DOHH2 (cell line): ENCODE measurements around the gene GNLY.

Source experiments
- H3F3A ChIP-seq: fragments of 200-600 bp; sonication (generic), shearing (Covaris generic); 2 replicates; pipeline ENCODE4 v1.6.0; 2016; ENCODE audit warnings: antibody characterized with exemption, mild to moderate bottlenecking; ENCODE audit not compliant: control insufficient read depth, insufficient read depth
- H3K27ac ChIP-seq: fragments of 200-600 bp; sonication (generic); 2 replicates; pipeline ENCODE4 v1.5.1; 2014; ENCODE audit warnings: low read depth, mild to moderate bottlenecking, low read length, moderate library complexity
- H3K27me3 ChIP-seq: fragments of 200-600 bp; sonication (generic); 2 replicates; pipeline ENCODE4 v1.6.1; 2014; ENCODE audit warnings: mild to moderate bottlenecking, low read length, mixed read lengths; ENCODE audit not compliant: control insufficient read depth
- H3K36me3 ChIP-seq: fragments of 200-600 bp; sonication (generic); 2 replicates; pipeline ENCODE4 v1.6.1; 2014; ENCODE audit warnings: mild to moderate bottlenecking, low read length, moderate library complexity, mixed read lengths; ENCODE audit not compliant: control insufficient read depth
- H3K4me1 ChIP-seq: fragments of 200-600 bp; sonication (generic); 2 replicates; pipeline ENCODE4 v1.6.1; 2014; ENCODE audit warnings: mild to moderate bottlenecking, low read length, mixed read lengths; ENCODE audit not compliant: control insufficient read depth
- H3K4me2 ChIP-seq: fragments of 200-600 bp; sonication (generic); 2 replicates; pipeline ENCODE4 v1.6.0; 2014; ENCODE audit warnings: mild to moderate bottlenecking, low read length, moderate library complexity
- H3K4me3 ChIP-seq: fragments of 200-600 bp; sonication (generic); 2 replicates; pipeline ENCODE4 v1.5.1; 2014; ENCODE audit warnings: mild to moderate bottlenecking, low read length, mixed read lengths
- H3K79me2 ChIP-seq: fragments of 200-600 bp; sonication (generic); 2 replicates; pipeline ENCODE4 v1.6.1; 2014; ENCODE audit warnings: mild to moderate bottlenecking, low read length, mixed read lengths; ENCODE audit not compliant: control insufficient read depth
- H3K9me2 ChIP-seq: fragments of 200-600 bp; sonication (generic); replicated peaks from 2 replicates; pipeline ENCODE4 v1.6.1; 2014; ENCODE audit warnings: mild to moderate bottlenecking, low read length, mixed read lengths; ENCODE audit not compliant: control insufficient read depth
- H3K9me3 ChIP-seq: fragments of 200-600 bp; sonication (generic); 2 replicates; pipeline ENCODE4 v1.6.1; 2014; ENCODE audit warnings: antibody characterized with exemption, low read length, mixed read lengths; ENCODE audit not compliant: control insufficient read depth, insufficient read depth
- H4K20me1 ChIP-seq: fragments of 200-600 bp; sonication (generic); 2 replicates; pipeline ENCODE4 v1.6.0; 2014; ENCODE audit warnings: low read depth, mild to moderate bottlenecking, antibody characterized with exemption, low read length, moderate library complexity; ENCODE audit not compliant: control insufficient read depth, insufficient read depth
- CTCF ChIP-seq: fragments of 200-600 bp; sonication (generic); IDR thresholded peaks from one replicate; pipeline ENCODE4 v1.5.1; 2014; ENCODE audit warnings: antibody characterized with exemption, mild to moderate bottlenecking, low read depth, low read length; ENCODE audit not compliant: poor library complexity, severe bottlenecking
- EZH2phosphoT487 ChIP-seq: fragments of 200-600 bp; sonication (generic); IDR thresholded peaks from 2 replicates; pipeline ENCODE4 v1.6.1; 2017; ENCODE audit warnings: borderline replicate concordance, mild to moderate bottlenecking, antibody characterized with exemption, low read length, moderate library complexity, mixed read lengths

The GNLY gene

GRCh38 chr2:85711578-85712060 lies 17.5 kb downstream of the GNLY start:
- Histone ChIP-seq H3K9me3 (no peaks in the 10 kb centered on the region), H3K27ac (no peak overlapping the region), H3F3A (no peaks in the 10 kb centered on the region), H3K4me1 (no peaks in the 10 kb centered on the region), H4K20me1 (no peaks in the 10 kb centered on the region), H3K4me2 (no peak overlapping the region), H3K36me3 (no peaks in the 10 kb centered on the region), H3K4me3 (no peak overlapping the region), H3K79me2 (no peaks in the 10 kb centered on the region), H3K27me3 (peaks cover 32% of the 10 kb centered on the region), H3K9me2 (no peaks in the 10 kb centered on the region)
- TF ChIP-seq CTCF (no peak), EZH2phosphoT487 (no peak)

GRCh38 chr2:85712336-85712735 lies 18.2 kb downstream of the GNLY start:
- Histone ChIP-seq H3K9me3 (no peaks in the 10 kb centered on the region), H3F3A (no peaks in the 10 kb centered on the region), H3K27me3 (peaks cover 31% of the 10 kb centered on the region), H3K27ac (no peak overlapping the region), H4K20me1 (no peaks in the 10 kb centered on the region), H3K4me2 (no peak overlapping the region), H3K79me2 (no peaks in the 10 kb centered on the region), H3K36me3 (no peaks in the 10 kb centered on the region), H3K4me1 (no peaks in the 10 kb centered on the region), H3K9me2 (no peaks in the 10 kb centered on the region), H3K4me3 (no peak overlapping the region)
- TF ChIP-seq EZH2phosphoT487 (no peak), CTCF (no peak)

DNA sequence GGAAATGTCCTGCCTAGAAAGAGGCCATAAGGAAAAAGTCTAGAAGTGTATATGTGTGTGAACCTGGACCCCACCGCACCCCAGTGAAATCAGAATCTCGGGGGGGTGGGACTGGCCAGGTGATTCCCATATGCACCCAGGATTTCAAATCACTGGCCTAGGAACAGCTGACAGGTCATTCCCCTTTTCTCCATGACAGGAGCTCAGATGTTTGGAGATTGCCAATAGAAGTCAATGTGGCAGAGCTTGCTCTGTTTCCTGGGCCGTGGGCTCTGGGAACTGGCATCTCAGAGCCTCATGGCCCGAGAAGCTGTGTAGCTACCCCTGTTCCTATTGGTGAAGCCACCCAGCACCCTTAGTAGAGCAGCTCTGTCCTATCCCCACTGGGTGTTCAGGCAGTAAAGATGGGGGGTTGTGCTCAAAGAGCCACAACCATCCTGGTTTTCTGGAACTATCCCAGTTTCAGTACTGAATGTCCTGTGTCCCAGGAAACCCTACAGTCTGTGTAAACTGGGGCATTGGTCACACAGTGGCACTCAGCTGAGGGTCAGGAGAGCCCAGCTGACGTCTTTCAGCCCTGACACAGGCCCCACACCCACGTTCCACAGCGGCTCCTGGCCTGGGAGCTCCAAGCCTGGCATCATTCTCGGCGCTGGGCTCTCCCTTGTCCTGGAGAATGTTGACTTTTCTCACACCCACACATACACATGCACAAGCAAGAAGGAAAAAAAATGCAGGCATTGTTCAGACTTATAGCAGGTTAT lies 18.9 kb downstream of the GNLY start:
- no peaks in the 10 kb centered on the region for H3K9me3 ChIP-seq
- H3K4me2 ChIP-seq: no peak overlapping the region
- H3K36me3 ChIP-seq: no peaks in the 10 kb centered on the region

More for the DNA sequence above, 18.9 kb downstream of the GNLY start:
- Histone ChIP-seq H3F3A (no peaks in the 10 kb centered on the region), H4K20me1 (no peaks in the 10 kb centered on the region), H3K27me3 (peaks cover 31% of the 10 kb centered on the region), H3K79me2 (no peaks in the 10 kb centered on the region), H3K4me1 (no peaks in the 10 kb centered on the region), H3K4me3 (no peak overlapping the region), H3K9me2 (no peaks in the 10 kb centered on the region), H3K27ac (no peak overlapping the region)
- no peak for TF ChIP-seq EZH2phosphoT487
- TF ChIP-seq CTCF: no peak
